HEK293 (cell line): ENCODE results near the gene SRMS.
A peak's percentile ranks its signal among the peaks of the same experiment; 100 is the strongest.
"Not testable (repeated sequence)": the region's sequence is repeated elsewhere in the genome, so short reads cannot be mapped to it uniquely, and the experiment has no call there.

Source experiments
- CTCF ChIA-PET: fragments of 350-600 bp; formaldehyde crosslinking; extraction: SDS; loops from one replicate; lab custom pipeline; 2021; ENCODE audit warnings: antibody characterized with exemption; lab: Yijun Ruan, JAX
- POLR2A ChIA-PET: fragments of 300-600 bp; formaldehyde crosslinking; extraction: SDS; loops from one replicate; lab custom pipeline; 2020; ENCODE audit warnings: antibody characterized with exemption, inconsistent platforms; lab: Yijun Ruan, JAX
- H3K27ac ChIP-seq: fragments of 200-500 bp; sonication (Bioruptor generic); 2 replicates; pipeline ENCODE4 v1.5.1; 2014; ENCODE audit warnings: low read depth, low read length, control low read depth, inconsistent platforms; ENCODE audit errors: extremely low read depth
- H3K36me3 ChIP-seq, 2 experiments: fragments of 200-500 bp in 1 of 2; sonication (Bioruptor generic) in 1 of 2; 1 replicate in 1 of 2; 2 replicates in 1 of 2; pipeline ENCODE4 v1.5.1; 2014 to 2017; ENCODE audit warnings: inconsistent platforms in 2 of 2, low read length in 2 of 2; ENCODE audit not compliant: control insufficient read depth in 2 of 2, insufficient read depth in 1 of 2
- H3K4me1 ChIP-seq: fragments of 200-500 bp; sonication (Bioruptor generic); 2 replicates; pipeline ENCODE4 v1.5.1; 2014; ENCODE audit warnings: mild to moderate bottlenecking, low read length, inconsistent platforms; ENCODE audit not compliant: control insufficient read depth, insufficient read depth
- H3K4me3 ChIP-seq: 2 replicates; pipeline ENCODE4 v1.5.1; 2011; ENCODE audit warnings: low read depth, mild to moderate bottlenecking, control low read depth, low read length, moderate library complexity
- H3K9me3 ChIP-seq: fragments of 200-500 bp; sonication (Bioruptor generic); 2 replicates; pipeline ENCODE4 v1.5.1; 2014; ENCODE audit warnings: low read depth, low read length, inconsistent platforms; ENCODE audit not compliant: control insufficient read depth, insufficient read depth
- CTCF ChIP-seq: fragments of 450-650 bp; formaldehyde crosslinking; IDR thresholded peaks from 2 replicates; pipeline ENCODE4 v1.5.1; 2016; ENCODE audit warnings: missing biosample characterization, missing genetic modification characterization
- EGR2 ChIP-seq: fragments of 450-650 bp; formaldehyde crosslinking; IDR thresholded peaks from 2 replicates; pipeline ENCODE4 v1.5.1; 2016; ENCODE audit warnings: low read depth, missing biosample characterization, missing genetic modification characterization
- GLIS1 ChIP-seq: fragments of 450-650 bp; formaldehyde crosslinking; IDR thresholded peaks from 2 replicates; pipeline ENCODE4 v1.5.1; 2016; ENCODE audit warnings: missing biosample characterization, missing genetic modification characterization
- GLIS2 ChIP-seq: fragments of 450-650 bp; formaldehyde crosslinking; IDR thresholded peaks from 2 replicates; pipeline ENCODE4 v1.5.1; 2016; ENCODE audit warnings: missing biosample characterization, missing genetic modification characterization
- HOXC10 ChIP-seq: sonication (generic); formaldehyde crosslinking; IDR thresholded peaks from 2 replicates; pipeline ENCODE4 v1.8.1; 2023; ENCODE audit warnings: mild to moderate bottlenecking, missing genetic modification reagents
- KLF9 ChIP-seq: fragments of 450-650 bp; formaldehyde crosslinking; IDR thresholded peaks from 2 replicates; pipeline ENCODE4 v1.5.1; 2016; ENCODE audit warnings: missing biosample characterization, missing genetic modification characterization, low read depth
- MYNN ChIP-seq: fragments of 450-650 bp; formaldehyde crosslinking; IDR thresholded peaks from 2 replicates; pipeline ENCODE4 v1.5.1; 2016; ENCODE audit warnings: missing biosample characterization, missing genetic modification characterization, borderline replicate concordance
- OSR2 ChIP-seq: fragments of 450-650 bp; formaldehyde crosslinking; IDR thresholded peaks from 2 replicates; pipeline ENCODE4 v1.5.1; 2016; ENCODE audit warnings: missing biosample characterization, missing genetic modification characterization
- SCRT2 ChIP-seq: fragments of 450-650 bp; formaldehyde crosslinking; IDR thresholded peaks from 2 replicates; pipeline ENCODE4 v1.5.1; 2016; ENCODE audit warnings: missing biosample characterization, missing genetic modification characterization
- ZFHX2 ChIP-seq: fragments of 450-650 bp; formaldehyde crosslinking; conservative IDR thresholded peaks from 2 replicates; pipeline ENCODE4 v1.5.1; 2016; ENCODE audit warnings: missing biosample characterization, missing genetic modification characterization
- ZFP69B ChIP-seq: fragments of 450-650 bp; formaldehyde crosslinking; IDR thresholded peaks from 2 replicates; pipeline ENCODE4 v1.5.1; 2016; ENCODE audit warnings: missing biosample characterization, missing genetic modification characterization
- ZNF138 ChIP-seq: fragments of 450-650 bp; formaldehyde crosslinking; IDR thresholded peaks from 2 replicates; pipeline ENCODE4 v1.5.1; 2016; ENCODE audit warnings: missing biosample characterization, missing genetic modification characterization, borderline replicate concordance
- ZNF175 ChIP-seq: fragments of 450-650 bp; formaldehyde crosslinking; IDR thresholded peaks from 2 replicates; pipeline ENCODE4 v1.5.1; 2016; ENCODE audit warnings: missing biosample characterization, missing genetic modification characterization
- ZNF221 ChIP-seq: fragments of 450-650 bp; formaldehyde crosslinking; IDR thresholded peaks from 2 replicates; pipeline ENCODE4 v1.5.1; 2017; ENCODE audit warnings: missing biosample characterization, missing genetic modification characterization, borderline replicate concordance
- ZNF292 ChIP-seq: fragments of 450-650 bp; formaldehyde crosslinking; IDR thresholded peaks from 2 replicates; pipeline ENCODE4 v1.5.1; 2016; ENCODE audit warnings: low read depth, missing biosample characterization, missing genetic modification characterization, borderline replicate concordance
- ZNF366 ChIP-seq: fragments of 450-650 bp; formaldehyde crosslinking; conservative IDR thresholded peaks from 2 replicates; pipeline ENCODE4 v1.5.1; 2016; ENCODE audit warnings: missing biosample characterization, missing genetic modification characterization
- ZNF391 ChIP-seq: fragments of 450-650 bp; formaldehyde crosslinking; IDR thresholded peaks from 2 replicates; pipeline ENCODE4 v1.5.1; 2016; ENCODE audit warnings: low read depth, missing biosample characterization, missing genetic modification characterization, borderline replicate concordance
- ZNF510 ChIP-seq: fragments of 450-650 bp; formaldehyde crosslinking; IDR thresholded peaks from 2 replicates; pipeline ENCODE4 v1.5.1; 2018; ENCODE audit warnings: mild to moderate bottlenecking, missing genetic modification characterization, missing biosample characterization; ENCODE audit not compliant: insufficient replicate concordance
- ZNF514 ChIP-seq: fragments of 450-650 bp; formaldehyde crosslinking; IDR thresholded peaks from 2 replicates; pipeline ENCODE4 v1.5.1; 2016; ENCODE audit warnings: missing biosample characterization, missing genetic modification characterization
- ZNF560 ChIP-seq: fragments of 450-650 bp; formaldehyde crosslinking; IDR thresholded peaks from 2 replicates; pipeline ENCODE4 v1.5.1; 2017; ENCODE audit warnings: missing biosample characterization, missing genetic modification characterization, borderline replicate concordance
- ZNF561 ChIP-seq: fragments of 450-650 bp; IDR thresholded peaks from 2 replicates; pipeline ENCODE4 v1.5.1; 2018; ENCODE audit warnings: missing biosample characterization, missing genetic modification characterization, borderline replicate concordance
- ZNF654 ChIP-seq: fragments of 450-650 bp; formaldehyde crosslinking; IDR thresholded peaks from 2 replicates; pipeline ENCODE4 v1.5.1; 2016; ENCODE audit warnings: low read depth, missing biosample characterization, missing genetic modification characterization
- TF ChIP-seq, protein P1 (sequence below): fragments of 450-650 bp; formaldehyde crosslinking; IDR thresholded peaks from 2 replicates; pipeline ENCODE4 v1.5.1; 2016; ENCODE audit warnings: missing biosample characterization, missing genetic modification characterization

Gene SRMS

DNA sequence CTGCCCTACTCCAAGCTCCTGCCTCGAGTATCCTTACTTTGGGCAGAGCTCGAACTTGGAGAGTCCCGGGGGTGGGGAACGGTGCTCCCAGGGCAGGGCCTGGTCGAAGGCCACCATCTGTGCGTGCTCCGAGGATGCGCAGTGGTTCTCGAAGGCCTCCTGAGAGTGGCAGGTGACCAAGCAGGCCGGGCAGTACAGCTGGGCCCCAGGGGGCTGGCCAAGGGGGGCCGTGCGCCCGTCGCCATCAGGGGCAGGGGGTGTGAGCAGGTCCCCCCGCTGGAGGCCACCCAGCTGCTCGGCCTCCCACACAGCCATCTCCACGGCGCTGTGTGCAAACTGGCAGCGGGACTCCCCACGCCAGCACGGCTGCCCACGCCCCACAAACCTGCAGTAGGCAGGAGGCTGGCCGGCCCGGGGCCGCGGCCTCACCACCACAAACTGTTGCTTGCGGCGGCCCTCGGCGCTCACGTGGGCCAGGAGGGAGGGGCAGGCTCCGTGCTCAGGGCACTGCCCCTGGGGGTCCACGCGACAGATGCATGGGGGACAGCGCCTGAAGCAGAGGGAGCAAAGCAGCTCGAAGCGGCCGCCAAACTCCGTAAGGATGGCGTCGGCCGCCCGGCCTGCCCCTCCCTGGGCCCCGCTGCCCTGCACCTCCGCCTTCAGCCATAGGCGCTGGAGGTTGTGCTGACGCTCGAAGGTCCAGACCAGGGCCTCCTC is 24.7 kb upstream of the SRMS start:
- H3K9me3 ChIP-seq = no peaks in the 10 kb centered on the region
- H3K36me3 ChIP-seq = peaks cover 0 to 3% of the 10 kb centered on the region in 2 experiments; a peak in 1 of 3 replicates
- TF ChIP-seq HOXC10 (CRISPR knock-in tag) = no peak
- TF ChIP-seq GLIS2 (tag by site-specific recombination) = peak; percentile 28; the same call in 1 of the 2 replicates
- no peak for TF ChIP-seq ZFHX2
- no peak for TF ChIP-seq OSR2 (tag by site-specific recombination)
- TF ChIP-seq ZNF221 (tag by site-specific recombination) = no peak
- no peak for TF ChIP-seq ZNF175 (tag by site-specific recombination)
- no peak for TF ChIP-seq ZFP69B (tag by site-specific recombination)
- TF ChIP-seq, protein P1, sequence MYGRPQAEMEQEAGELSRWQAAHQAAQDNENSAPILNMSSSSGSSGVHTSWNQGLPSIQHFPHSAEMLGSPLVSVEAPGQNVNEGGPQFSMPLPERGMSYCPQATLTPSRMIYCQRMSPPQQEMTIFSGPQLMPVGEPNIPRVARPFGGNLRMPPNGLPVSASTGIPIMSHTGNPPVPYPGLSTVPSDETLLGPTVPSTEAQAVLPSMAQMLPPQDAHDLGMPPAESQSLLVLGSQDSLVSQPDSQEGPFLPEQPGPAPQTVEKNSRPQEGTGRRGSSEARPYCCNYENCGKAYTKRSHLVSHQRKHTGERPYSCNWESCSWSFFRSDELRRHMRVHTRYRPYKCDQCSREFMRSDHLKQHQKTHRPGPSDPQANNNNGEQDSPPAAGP (tag by site-specific recombination) = no peak
- no peak for TF ChIP-seq KLF9 (tag by site-specific recombination)
- no peak for TF ChIP-seq ZNF654 (tag by site-specific recombination)
- TF ChIP-seq ZNF514 (tag by site-specific recombination) = no peak
- peak; percentile 56 for TF ChIP-seq GLIS1 (tag by site-specific recombination)
- TF ChIP-seq SCRT2 = peak; percentile 42; the same call in 1 of the 2 replicates
- TF ChIP-seq CTCF = no peak
- no peak for TF ChIP-seq ZNF510 (tag by site-specific recombination)
- TF ChIP-seq ZNF560 (tag by site-specific recombination) = no peak
- TF ChIP-seq MYNN (tag by site-specific recombination) = no peak
- no peak for TF ChIP-seq ZNF561
- TF ChIP-seq ZNF391 (tag by site-specific recombination) = no peak
- TF ChIP-seq ZNF292 (tag by site-specific recombination) = no peak
- no peak for TF ChIP-seq EGR2 (tag by site-specific recombination)
- TF ChIP-seq ZNF366 = no peak
- TF ChIP-seq ZNF138 (tag by site-specific recombination) = no peak
- H3K4me3 ChIP-seq = no peak overlapping the region
- H3K4me1 ChIP-seq = 0 out of 2 replicates have a peak, but pooled peaks cover 3% of the 10 kb centered on the region
- no peak overlapping the region for H3K27ac ChIP-seq
- ChIA-PET POLR2A (interaction anchor here (1.0 kb wide), 1 partner anchor 86 kb away, joined by 3 read pairs; the partner anchor contains the start of gene RTEL1), CTCF (no interaction called here)

- H3K4me3 ChIP-seq, H3K36me3 ChIP-seq, H3K27ac ChIP-seq, H3K9me3 ChIP-seq, H3K4me1 ChIP-seq: not testable (repeated sequence)
- ChIA-PET POLR2A (interaction anchor here (0.6 to 1.0 kb wide), 2 partner anchors 41 to 87 kb away, joined by 3 read pairs; partner anchors contain the start of gene RTEL1), CTCF (interaction anchor here (0.6 kb wide), 1 partner anchor 8 kb away, joined by 3 read pairs; no protein-coding TSS in a partner anchor)
Observed at GRCh38 chr20:63571087-63571478, 23.5 kb upstream of the SRMS start.
